Bone marrow (tissue), 2 donors: ENCODE measurements around the gene MATK.

Source experiments
- DNase-seq, 2 donors: peaks; one replicate each; lab custom pipeline; 2025; lab: John Stamatoyannopoulos, UW

The MATK gene

GRCh38 chr19:3814648-3815047 is 28.5 kb upstream of the MATK start:
- no peak for DNase-seq

GRCh38 chr19:3813473-3814392 is 27.6 kb upstream of the MATK start:
- DNase-seq = no peak

- no peak for DNase-seq
Measured at GRCh38 chr19:3810708-3811355, 24.7 kb upstream of the MATK start.

GRCh38 chr19:3809881-3810707 is 23.9 kb upstream of the MATK start:
- no peak for DNase-seq

GRCh38 chr19:3808420-3809143 is 22.4 kb upstream of the MATK start:
- no peak for DNase-seq

GRCh38 chr19:3807574-3808354 is 21.6 kb upstream of the MATK start:
- no peak for DNase-seq

GRCh38 chr19:3807131-3807480 is 20.9 kb upstream of the MATK start:
- no peak for DNase-seq

GRCh38 chr19:3805859-3806258 is 19.7 kb upstream of the MATK start:
- DNase-seq = no peak

GRCh38 chr19:3804429-3804828 is 18.2 kb upstream of the MATK start:
- DNase-seq = no peak

- no peak for DNase-seq
Measured at GRCh38 chr19:3803986-3804385, 17.8 kb upstream of the MATK start.

GRCh38 chr19:3803114-3803888 is 17.1 kb upstream of the MATK start:
- no peak for DNase-seq

GRCh38 chr19:3801412-3802096 is 15.4 kb upstream of the MATK start:
- DNase-seq = no peak

GRCh38 chr19:3800996-3801395 is 14.8 kb upstream of the MATK start:
- DNase-seq = no peak

- DNase-seq = peak in 1 of 2 donors; percentile 32
Measured at GRCh38 chr19:3798137-3798536, 12.0 kb upstream of the MATK start.

GRCh38 chr19:3796358-3796757 is 10.2 kb upstream of the MATK start:
- no peak for DNase-seq

- DNase-seq = no peak
Measured at GRCh38 chr19:3793799-3794198, 7.6 kb upstream of the MATK start.

GRCh38 chr19:3792114-3792513 is 5.9 kb upstream of the MATK start:
- DNase-seq = no peak

GRCh38 chr19:3790941-3791340 is 4.8 kb upstream of the MATK start:
- no peak for DNase-seq

- DNase-seq = no peak
Measured at GRCh38 chr19:3790209-3790734, 4.1 kb upstream of the MATK start.
